Stimulated activated CD4-positive, alpha-beta T cell treated with anti-CD3 and anti-CD28 coated beads, Interleukin-12 subunit alpha, Interleukin-12 subunit beta, amount 100 ng/mL, for 48 hours (primary cell): Measurements from ENCODE around the gene PLXND1.
"Not testable (repeated sequence)": the region's sequence is repeated elsewhere in the genome, so short reads cannot be mapped to it uniquely, and the experiment has no call there.

ENCODE experiments used
- DNase-seq, 3 donors: peaks; one replicate each; pipeline ENCODE4 v3.0.0-alpha.2; 2020; ENCODE audit warnings: low read depth in 2 of 3, low spot score in 1 of 3

Gene PLXND1

GRCh38 chr3:129529436-129530210, 76.9 kb downstream of the PLXND1 start:
- DNase-seq = no peak

- no peak for DNase-seq
Measured at GRCh38 chr3:129528589-129529100, 77.8 kb downstream of the PLXND1 start, which contains the start of gene RHO. TSS of gene RHO (plus strand) at chr3:129528639. CDS start at chr3:129528734, 95 bp downstream.

- DNase-seq = no peak
Measured at GRCh38 chr3:129527262-129527661, 79.2 kb downstream of the PLXND1 start.

- DNase-seq = no peak
Measured at GRCh38 chr3:129526121-129526900, 80.2 kb downstream of the PLXND1 start.

- DNase-seq = no peak
Measured at GRCh38 chr3:129525341-129525968, 81.0 kb downstream of the PLXND1 start.

- DNase-seq = no peak
Measured at GRCh38 chr3:129524081-129524480, 82.4 kb downstream of the PLXND1 start.

GRCh38 chr3:129522953-129523352, 83.5 kb downstream of the PLXND1 start:
- DNase-seq = no peak

GRCh38 chr3:129521611-129522010, 84.9 kb downstream of the PLXND1 start:
- no peak for DNase-seq

- no peak for DNase-seq
Measured at GRCh38 chr3:129520960-129521359, 85.5 kb downstream of the PLXND1 start.

GRCh38 chr3:129519896-129520715, 86.4 kb downstream of the PLXND1 start:
- DNase-seq = no peak

- no peak for DNase-seq
Measured at GRCh38 chr3:129519449-129519848, 87.0 kb downstream of the PLXND1 start.

GRCh38 chr3:129518581-129518980, 87.9 kb downstream of the PLXND1 start:
- no peak for DNase-seq

GRCh38 chr3:129518038-129518561, 88.4 kb downstream of the PLXND1 start:
- no peak for DNase-seq

GRCh38 chr3:129517516-129517915, 89.0 kb downstream of the PLXND1 start:
- no peak for DNase-seq

- DNase-seq = not testable (repeated sequence)
Measured at GRCh38 chr3:129515821-129516432, 90.5 kb downstream of the PLXND1 start.

GRCh38 chr3:129515108-129515820, 91.2 kb downstream of the PLXND1 start:
- DNase-seq = not testable (repeated sequence)

GRCh38 chr3:129514563-129514962, 91.9 kb downstream of the PLXND1 start:
- DNase-seq = no peak

GRCh38 chr3:129514110-129514509, 92.4 kb downstream of the PLXND1 start:
- no peak for DNase-seq

GRCh38 chr3:129513705-129514104, 92.8 kb downstream of the PLXND1 start:
- no peak for DNase-seq
